Measurements from ENCODE around the gene MAGEA11. TPM values are rescaled to one million over a fixed set of nuclear protein-coding genes. Genes with fewer than 3 reads are reported as not detected.

MAGEA11 gene
- total and polyA plus RNA-seq, 4 donors: not detected

- TF ChIP-seq CTCF (IDR thresholded peaks at IDR 0.05; ENCODE audit: control extremely low read depth, extremely low read depth): no peak
- no peak for DNase-seq
- ATAC-seq (ENCODE audit: insufficient read depth, low FRiP score): no peak
- Histone ChIP-seq H3K36me3 (ENCODE audit: control insufficient read depth in 4 of 4, insufficient read depth in 4 of 4, low read length in 4 of 4) (no peaks in the 10 kb centered on the region), H3K27me3 (ENCODE audit: control insufficient read depth in 3 of 3, insufficient read depth in 3 of 3, low read length in 2 of 3) (peaks cover 0 to 7% (median 0%) of the 10 kb centered on the region in 3 donors), H3K27ac (ENCODE audit: low read depth in 1 of 2, low read length in 1 of 2) (no peak overlapping the region), H3K4me1 (ENCODE audit: control insufficient read depth in 5 of 5, insufficient read depth in 5 of 5, low read length in 5 of 5) (no peaks in the 10 kb centered on the region), H3K9ac (ENCODE audit: insufficient read depth in 1 of 2, low read length in 2 of 2) (no peak overlapping the region), H3K9me3 (ENCODE audit: control insufficient read depth in 4 of 4, insufficient read depth in 3 of 4, low read length in 3 of 4) (no peaks in the 10 kb centered on the region), H3K4me3 (no peak overlapping the region)
- WGBS, 2 donors: 53 to 78% methylated on average over 3 of the region's 3 CpGs
These were observed 29.8 kb upstream of the MAGEA11 start for GRCh38 chrX:149682031-149682430.

DNA sequence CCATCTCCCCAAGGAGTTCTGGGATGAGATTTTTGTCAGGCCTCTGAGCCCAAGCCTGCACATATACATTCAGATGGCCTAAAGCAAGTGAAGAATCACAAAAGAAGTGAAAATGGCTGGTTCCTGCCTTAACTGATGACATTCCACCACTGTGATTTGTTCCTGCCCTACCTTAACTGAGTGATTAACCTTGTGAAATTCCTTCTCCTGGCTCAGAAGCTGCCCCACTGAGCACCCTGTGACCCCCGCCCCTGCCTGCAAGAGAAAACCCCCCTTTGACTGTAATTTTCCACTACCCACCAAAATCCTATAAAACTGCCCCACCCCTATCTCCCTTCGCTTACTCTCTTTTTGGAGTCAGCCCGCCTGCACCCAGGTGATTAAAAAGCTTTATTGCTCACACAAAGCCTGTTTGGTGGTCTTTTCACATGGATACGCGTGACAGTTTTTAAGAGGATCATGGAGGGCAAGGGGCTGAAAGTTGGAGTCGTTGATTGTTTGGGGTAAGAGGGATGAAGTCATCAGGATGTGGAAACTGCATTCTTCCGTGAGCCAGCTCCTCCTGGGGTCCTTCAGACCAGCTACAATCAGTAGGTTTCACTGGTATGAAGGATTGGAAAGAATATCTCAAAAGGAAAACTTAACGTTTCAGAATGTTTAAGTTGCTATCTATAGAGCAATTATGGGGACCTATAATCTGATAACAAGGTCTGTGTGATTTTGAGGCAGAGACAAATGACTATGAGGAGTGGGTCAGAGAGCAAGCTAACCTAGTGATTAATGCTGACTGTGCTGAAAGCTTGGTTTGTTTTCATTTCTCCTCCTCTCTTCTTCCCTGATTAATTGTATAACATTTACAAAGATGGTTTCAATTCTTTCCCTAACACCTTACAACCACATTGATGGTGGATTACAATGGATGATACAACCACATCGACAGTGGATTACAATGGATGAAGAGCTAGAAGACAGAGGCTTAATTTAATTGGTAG is 28.6 kb upstream of the MAGEA11 start:
- no peak for TF ChIP-seq CTCF (IDR thresholded peaks at IDR 0.05; ENCODE audit: control extremely low read depth, extremely low read depth)
- DNase-seq (peak in 1 of 3 donors; percentile 0), ATAC-seq (ENCODE audit: insufficient read depth, low FRiP score) (no peak)
- Histone ChIP-seq H3K36me3 (ENCODE audit: control insufficient read depth in 4 of 4, insufficient read depth in 4 of 4, low read length in 4 of 4) (no peaks in the 10 kb centered on the region), H3K4me1 (ENCODE audit: control insufficient read depth in 5 of 5, insufficient read depth in 5 of 5, low read length in 5 of 5) (no peaks in the 10 kb centered on the region), H3K9ac (ENCODE audit: insufficient read depth in 1 of 2, low read length in 2 of 2) (no peak overlapping the region), H3K4me3 (no peak overlapping the region), H3K27ac (ENCODE audit: low read depth in 1 of 2, low read length in 1 of 2) (no peak overlapping the region), H3K27me3 (ENCODE audit: control insufficient read depth in 3 of 3, insufficient read depth in 3 of 3, low read length in 2 of 3) (peaks cover 0 to 7% (median 0%) of the 10 kb centered on the region in 3 donors), H3K9me3 (ENCODE audit: control insufficient read depth in 4 of 4, insufficient read depth in 3 of 4, low read length in 3 of 4) (no peaks in the 10 kb centered on the region)
- WGBS, 2 donors: 42 to 65% methylated on average over 9 of the region's 9 CpGs

DNA sequence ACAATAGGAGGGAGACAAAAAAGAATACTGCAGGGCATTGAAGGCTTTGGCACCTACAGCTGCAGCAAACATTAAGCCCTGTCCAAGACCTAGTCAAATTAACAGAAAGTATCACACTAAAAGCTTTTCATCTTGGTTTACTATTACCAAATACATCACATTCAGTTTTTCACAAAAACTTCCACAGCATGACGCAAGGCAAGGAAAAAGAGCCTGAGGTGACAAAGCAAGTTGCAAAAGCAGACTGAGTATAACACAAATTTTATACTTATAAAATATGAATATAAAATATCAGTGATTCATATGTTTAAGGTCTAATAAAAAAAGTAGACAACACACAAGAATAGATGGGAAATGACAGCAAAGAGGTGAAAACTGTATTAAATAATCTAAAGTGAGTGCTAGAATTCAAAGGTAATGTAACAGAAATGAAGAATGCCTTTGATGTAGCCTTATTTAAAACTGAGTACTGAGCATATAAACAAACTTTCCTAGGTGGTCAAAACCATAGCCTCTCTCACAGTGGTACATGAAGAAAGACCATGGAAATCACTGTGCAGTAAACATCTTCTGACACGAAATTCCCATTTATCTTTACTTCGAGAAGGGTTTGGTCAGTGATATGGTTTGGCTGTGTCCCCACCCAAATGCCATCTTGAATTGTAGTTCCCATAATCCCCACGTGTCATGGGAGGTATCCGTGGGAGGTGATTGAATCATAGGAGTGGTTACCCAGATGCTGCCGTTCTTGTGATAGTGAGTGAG is 27.7 kb upstream of the MAGEA11 start:
- DNase-seq (no peak), ATAC-seq (ENCODE audit: insufficient read depth, low FRiP score) (no peak)
- 68 to 76% methylated on average over 6 of the region's 6 CpGs for WGBS, 2 donors
- Histone ChIP-seq H3K27me3 (ENCODE audit: control insufficient read depth in 3 of 3, insufficient read depth in 3 of 3, low read length in 2 of 3) (peaks cover 0 to 7% (median 0%) of the 10 kb centered on the region in 3 donors), H3K4me1 (ENCODE audit: control insufficient read depth in 5 of 5, insufficient read depth in 5 of 5, low read length in 5 of 5) (no peaks in the 10 kb centered on the region), H3K4me3 (no peak overlapping the region), H3K9ac (ENCODE audit: insufficient read depth in 1 of 2, low read length in 2 of 2) (no peak overlapping the region), H3K36me3 (ENCODE audit: control insufficient read depth in 4 of 4, insufficient read depth in 4 of 4, low read length in 4 of 4) (no peaks in the 10 kb centered on the region), H3K9me3 (ENCODE audit: control insufficient read depth in 4 of 4, insufficient read depth in 3 of 4, low read length in 3 of 4) (no peaks in the 10 kb centered on the region), H3K27ac (ENCODE audit: low read depth in 1 of 2, low read length in 1 of 2) (no peak overlapping the region)
- no peak for TF ChIP-seq CTCF (IDR thresholded peaks at IDR 0.05; ENCODE audit: control extremely low read depth, extremely low read depth)
